ENCODE results near the gene TPRX2.
"Not testable (repeated sequence)": the region's sequence is repeated elsewhere in the genome, so short reads cannot be mapped to it uniquely, and the experiment has no call there.

TPRX2 gene

DNA sequence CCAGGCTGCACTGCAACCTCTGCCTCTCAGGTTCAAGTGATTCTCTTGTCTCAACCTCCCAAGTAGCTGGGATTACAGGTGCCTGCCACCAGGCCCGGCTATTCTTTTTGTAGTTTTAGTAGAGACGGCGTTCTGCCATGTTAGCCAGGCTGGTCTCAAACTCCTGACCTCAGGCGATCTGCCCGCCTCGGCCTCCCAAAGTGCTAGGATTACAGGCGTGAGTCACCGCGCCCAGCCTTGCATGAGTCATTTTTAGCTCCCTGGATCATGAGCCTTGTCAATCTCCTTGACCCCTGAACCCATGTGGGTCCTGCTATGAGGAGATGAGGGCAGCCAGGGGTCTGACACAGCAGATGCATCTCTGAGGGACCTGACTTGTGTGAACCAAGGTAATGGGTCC lies 804 bp upstream of the TPRX2 start:
- not testable (repeated sequence) for H3K9ac ChIP-seq (ENCODE audit: low read length in 5 of 5); H3K36me3 ChIP-seq (ENCODE audit: control insufficient read depth in 5 of 5, insufficient read depth in 5 of 5, low read length in 5 of 5); H3K27ac ChIP-seq (ENCODE audit: low read depth, low read length); H3K27me3 ChIP-seq (ENCODE audit: control insufficient read depth in 5 of 5, insufficient read depth in 4 of 5, low read length in 5 of 5); H3K4me1 ChIP-seq (ENCODE audit: control insufficient read depth in 5 of 5, insufficient read depth in 5 of 5, low read length in 5 of 5); H3K4me3 ChIP-seq (ENCODE audit: low read depth in 1 of 5, low read length in 5 of 5); H3K9me3 ChIP-seq (ENCODE audit: control insufficient read depth in 5 of 5, low read length in 5 of 5)

DNA sequence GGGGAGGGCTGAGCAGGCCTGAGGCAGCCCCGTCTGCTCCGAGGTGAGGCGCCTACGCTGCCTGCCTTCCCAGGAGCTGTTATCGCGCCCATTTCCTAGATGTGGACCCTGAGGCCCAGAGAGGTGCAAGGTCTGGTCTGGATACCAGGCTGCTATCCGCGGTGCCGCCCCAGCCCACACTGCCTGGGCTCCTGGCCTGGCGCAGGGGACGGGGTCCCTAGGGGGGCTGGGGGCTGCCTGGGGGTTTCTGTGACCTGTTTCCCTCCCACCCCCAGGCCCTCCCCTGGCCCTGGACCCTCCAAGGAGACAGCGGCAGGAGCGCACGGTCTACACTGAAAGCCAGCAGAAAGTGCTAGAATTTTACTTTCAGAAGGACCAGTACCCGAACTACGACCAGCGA lies 803 bp downstream of the TPRX2 start:
- not testable (repeated sequence) for H3K9me3 ChIP-seq (ENCODE audit: control insufficient read depth in 5 of 5, low read length in 5 of 5); H3K9ac ChIP-seq (ENCODE audit: low read length in 5 of 5); H3K27ac ChIP-seq (ENCODE audit: low read depth, low read length); H3K36me3 ChIP-seq (ENCODE audit: control insufficient read depth in 5 of 5, insufficient read depth in 5 of 5, low read length in 5 of 5); H3K27me3 ChIP-seq (ENCODE audit: control insufficient read depth in 5 of 5, insufficient read depth in 4 of 5, low read length in 5 of 5); H3K4me3 ChIP-seq (ENCODE audit: low read depth in 1 of 5, low read length in 5 of 5); H3K4me1 ChIP-seq (ENCODE audit: control insufficient read depth in 5 of 5, insufficient read depth in 5 of 5, low read length in 5 of 5)

DNA sequence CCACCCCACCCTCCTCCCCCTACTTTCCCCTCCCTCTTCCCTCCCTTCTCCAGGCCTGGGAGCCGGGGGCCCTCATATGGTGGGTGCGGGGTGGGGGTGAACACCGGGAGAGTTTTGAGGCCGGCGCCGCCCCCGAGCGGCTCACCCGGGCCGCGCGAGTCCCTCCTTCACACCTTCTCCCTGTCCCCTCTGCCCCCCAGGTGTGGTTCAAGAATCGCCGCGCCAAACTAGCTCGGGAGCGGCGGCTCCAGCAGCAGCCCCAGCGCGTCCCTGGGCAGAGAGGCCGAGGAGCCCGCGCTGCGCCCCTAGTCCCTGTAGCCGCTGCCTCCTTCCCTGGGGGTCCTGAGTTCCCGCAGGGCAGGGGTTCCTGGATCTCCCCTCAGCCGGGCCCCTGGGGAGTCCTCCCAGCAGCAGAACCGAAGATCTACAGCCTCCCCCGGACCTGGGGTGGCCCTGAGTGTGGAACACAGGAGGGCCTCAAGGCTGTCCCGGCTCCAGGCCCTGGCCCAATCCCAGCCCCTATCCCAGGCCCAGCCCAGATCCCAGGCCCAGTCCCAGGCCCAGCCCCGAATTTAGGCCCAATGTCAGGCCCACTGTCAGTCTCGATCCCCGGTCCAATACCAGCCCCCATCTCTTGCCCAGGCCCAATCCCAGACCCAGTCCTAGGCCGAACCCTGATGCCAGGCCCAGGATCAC lies 1.7 kb downstream of the TPRX2 start:
- Histone ChIP-seq H3K9ac (ENCODE audit: low read length in 5 of 5) (no peak overlapping the region), H3K4me1 (ENCODE audit: control insufficient read depth in 5 of 5, insufficient read depth in 5 of 5, low read length in 5 of 5) (no peaks in the 10 kb centered on the region), H3K27ac (ENCODE audit: low read depth, low read length) (no peak overlapping the region), H3K36me3 (ENCODE audit: control insufficient read depth in 5 of 5, insufficient read depth in 5 of 5, low read length in 5 of 5) (no peaks in the 10 kb centered on the region), H3K4me3 (ENCODE audit: low read depth in 1 of 5, low read length in 5 of 5) (no peak overlapping the region), H3K27me3 (ENCODE audit: control insufficient read depth in 5 of 5, insufficient read depth in 4 of 5, low read length in 5 of 5) (peaks cover 0 to 5% (median 4%) of the 10 kb centered on the region in 5 donors), H3K9me3 (ENCODE audit: control insufficient read depth in 5 of 5, low read length in 5 of 5) (peaks cover 0 to 4% (median 2%) of the 10 kb centered on the region in 5 donors)

DNA sequence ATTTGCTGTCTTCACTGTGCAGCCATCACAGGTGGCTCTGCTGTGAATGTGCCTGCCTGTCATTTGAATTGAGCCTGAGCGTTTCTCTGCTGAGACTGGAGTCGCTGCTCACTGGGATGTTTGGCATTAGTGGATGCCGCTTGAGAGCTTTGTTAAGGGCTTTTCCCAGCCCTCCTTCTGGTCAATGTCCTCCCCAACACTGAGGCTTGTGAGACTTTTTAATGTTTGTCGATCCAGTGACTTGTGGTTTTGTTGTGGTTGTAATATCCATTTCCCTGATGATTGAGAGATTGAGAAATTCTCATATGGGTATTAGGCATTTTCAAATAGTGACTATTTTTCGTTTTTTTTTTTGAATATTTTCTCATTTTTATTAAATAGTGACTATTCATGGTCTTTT lies 2.6 kb downstream of the TPRX2 start:
- no peak overlapping the region for H3K27ac ChIP-seq (ENCODE audit: low read depth, low read length)
- H3K4me1 ChIP-seq (ENCODE audit: control insufficient read depth in 5 of 5, insufficient read depth in 5 of 5, low read length in 5 of 5): no peaks in the 10 kb centered on the region
- H3K36me3 ChIP-seq (ENCODE audit: control insufficient read depth in 5 of 5, insufficient read depth in 5 of 5, low read length in 5 of 5): no peaks in the 10 kb centered on the region
- H3K9me3 ChIP-seq (ENCODE audit: control insufficient read depth in 5 of 5, low read length in 5 of 5): peaks cover 0 to 4% (median 2%) of the 10 kb centered on the region in 5 donors
- H3K27me3 ChIP-seq (ENCODE audit: control insufficient read depth in 5 of 5, insufficient read depth in 4 of 5, low read length in 5 of 5): peaks cover 0 to 5% (median 4%) of the 10 kb centered on the region in 5 donors
- no peak overlapping the region for H3K4me3 ChIP-seq (ENCODE audit: low read depth in 1 of 5, low read length in 5 of 5)
- no peak overlapping the region for H3K9ac ChIP-seq (ENCODE audit: low read length in 5 of 5)

GRCh38 chr19:47863514-47863936 lies 4.5 kb downstream of the TPRX2 start:
- no peak overlapping the region for H3K27ac ChIP-seq (ENCODE audit: low read depth, low read length)

DNA sequence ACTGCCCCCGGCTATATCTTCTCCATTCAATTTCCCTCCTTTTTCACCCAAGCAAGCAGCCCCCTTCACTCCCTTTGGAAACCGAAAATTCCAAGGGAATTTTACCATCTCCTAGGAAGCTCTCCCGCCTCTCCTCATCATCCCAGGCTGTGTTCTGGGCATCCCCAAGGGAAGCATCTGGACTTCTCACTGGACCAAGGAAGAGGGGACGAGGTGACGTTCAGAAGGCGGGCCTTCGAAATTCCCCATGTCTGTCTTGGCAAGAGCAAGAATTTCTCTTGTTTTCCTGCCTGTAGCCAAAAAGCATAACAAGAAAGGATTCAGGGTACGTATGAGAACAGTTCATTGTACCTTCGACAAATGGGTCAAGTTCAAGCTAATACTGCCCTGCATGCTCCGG lies 6.1 kb downstream of the TPRX2 start:
- no peaks in the 10 kb centered on the region for H3K27me3 ChIP-seq (ENCODE audit: control insufficient read depth in 5 of 5, insufficient read depth in 4 of 5, low read length in 5 of 5)
- H3K9ac ChIP-seq (ENCODE audit: low read length in 5 of 5): no peak overlapping the region
- no peak overlapping the region for H3K27ac ChIP-seq (ENCODE audit: low read depth, low read length)
- H3K9me3 ChIP-seq (ENCODE audit: control insufficient read depth in 5 of 5, low read length in 5 of 5): peaks cover 0 to 4% (median 2%) of the 10 kb centered on the region in 5 donors
- H3K36me3 ChIP-seq (ENCODE audit: control insufficient read depth in 5 of 5, insufficient read depth in 5 of 5, low read length in 5 of 5): no peaks in the 10 kb centered on the region
- H3K4me1 ChIP-seq (ENCODE audit: control insufficient read depth in 5 of 5, insufficient read depth in 5 of 5, low read length in 5 of 5): no peaks in the 10 kb centered on the region
- H3K4me3 ChIP-seq (ENCODE audit: low read depth in 1 of 5, low read length in 5 of 5): no peak overlapping the region

More at GRCh38 chr19:47863514-47863936, 4.5 kb downstream of the TPRX2 start:
- no peaks in the 10 kb centered on the region for H3K36me3 ChIP-seq (ENCODE audit: control insufficient read depth in 5 of 5, insufficient read depth in 5 of 5, low read length in 5 of 5)
- H3K4me1 ChIP-seq (ENCODE audit: control insufficient read depth in 5 of 5, insufficient read depth in 5 of 5, low read length in 5 of 5): no peaks in the 10 kb centered on the region
- no peak overlapping the region for H3K4me3 ChIP-seq (ENCODE audit: low read depth in 1 of 5, low read length in 5 of 5)
- peaks cover 0 to 4% (median 2%) of the 10 kb centered on the region in 5 donors for H3K9me3 ChIP-seq (ENCODE audit: control insufficient read depth in 5 of 5, low read length in 5 of 5)
- no peak overlapping the region for H3K9ac ChIP-seq (ENCODE audit: low read length in 5 of 5)
- H3K27me3 ChIP-seq (ENCODE audit: control insufficient read depth in 5 of 5, insufficient read depth in 4 of 5, low read length in 5 of 5): peaks cover 0 to 4% (median 2%) of the 10 kb centered on the region in 5 donors

- no peaks in the 10 kb centered on the region for H3K9me3 ChIP-seq (ENCODE audit: control insufficient read depth in 5 of 5, low read length in 5 of 5)
- H3K27ac ChIP-seq (ENCODE audit: low read depth, low read length): no peak overlapping the region
- H3K9ac ChIP-seq (ENCODE audit: low read length in 5 of 5): no peak overlapping the region
- H3K36me3 ChIP-seq (ENCODE audit: control insufficient read depth in 5 of 5, insufficient read depth in 5 of 5, low read length in 5 of 5): no peaks in the 10 kb centered on the region
- H3K4me3 ChIP-seq (ENCODE audit: low read depth in 1 of 5, low read length in 5 of 5): no peak overlapping the region
- no peaks in the 10 kb centered on the region for H3K4me1 ChIP-seq (ENCODE audit: control insufficient read depth in 5 of 5, insufficient read depth in 5 of 5, low read length in 5 of 5)
- peaks cover 2 to 9% (median 6%) of the 10 kb centered on the region in 5 donors for H3K27me3 ChIP-seq (ENCODE audit: control insufficient read depth in 5 of 5, insufficient read depth in 4 of 5, low read length in 5 of 5)
Observed at GRCh38 chr19:47878906-47879305, 19.9 kb downstream of the TPRX2 start.

- H3K27ac ChIP-seq (ENCODE audit: low read depth, low read length); H3K36me3 ChIP-seq (ENCODE audit: control insufficient read depth in 5 of 5, insufficient read depth in 5 of 5, low read length in 5 of 5); H3K9ac ChIP-seq (ENCODE audit: low read length in 5 of 5): not testable (repeated sequence)
Observed at GRCh38 chr19:47879385-47879784, 20.4 kb downstream of the TPRX2 start.

GRCh38 chr19:47881757-47882156 lies 22.7 kb downstream of the TPRX2 start:
- Histone ChIP-seq H3K9me3 (ENCODE audit: control insufficient read depth in 5 of 5, low read length in 5 of 5) (no peaks in the 10 kb centered on the region), H3K4me1 (ENCODE audit: control insufficient read depth in 5 of 5, insufficient read depth in 5 of 5, low read length in 5 of 5) (peaks cover 0 to 4% (median 0%) of the 10 kb centered on the region in 5 donors), H3K27me3 (ENCODE audit: control insufficient read depth in 5 of 5, insufficient read depth in 4 of 5, low read length in 5 of 5) (peaks cover 0 to 6% (median 0%) of the 10 kb centered on the region in 5 donors), H3K4me3 (ENCODE audit: low read depth in 1 of 5, low read length in 5 of 5) (no peak overlapping the region), H3K9ac (ENCODE audit: low read length in 5 of 5) (no peak overlapping the region), H3K36me3 (ENCODE audit: control insufficient read depth in 5 of 5, insufficient read depth in 5 of 5, low read length in 5 of 5) (no peaks in the 10 kb centered on the region), H3K27ac (ENCODE audit: low read depth, low read length) (no peak overlapping the region)

More at GRCh38 chr19:47879385-47879784, 20.4 kb downstream of the TPRX2 start:
- not testable (repeated sequence) for H3K4me1 ChIP-seq (ENCODE audit: control insufficient read depth in 5 of 5, insufficient read depth in 5 of 5, low read length in 5 of 5); H3K27me3 ChIP-seq (ENCODE audit: control insufficient read depth in 5 of 5, insufficient read depth in 4 of 5, low read length in 5 of 5); H3K9me3 ChIP-seq (ENCODE audit: control insufficient read depth in 5 of 5, low read length in 5 of 5); H3K4me3 ChIP-seq (ENCODE audit: low read depth in 1 of 5, low read length in 5 of 5)

DNA sequence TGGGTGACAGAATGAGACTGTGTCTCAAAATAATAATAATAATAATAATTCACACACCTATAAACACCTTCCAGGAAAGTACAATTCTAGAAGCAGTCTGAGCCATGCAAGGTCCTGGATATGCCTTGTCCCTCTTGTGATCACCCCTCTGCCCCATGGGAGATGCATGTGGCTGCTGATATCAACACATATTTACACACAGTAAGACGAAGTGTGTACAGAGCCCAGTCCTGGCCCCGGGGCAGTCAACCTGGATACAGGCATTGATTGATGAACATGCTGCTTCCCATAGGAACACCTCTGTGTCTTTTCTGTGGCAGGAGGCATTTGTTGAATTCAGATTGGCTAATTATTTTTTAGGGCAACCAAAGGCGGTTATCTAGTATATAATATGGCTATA lies 23.9 kb downstream of the TPRX2 start:
- peaks cover 0 to 4% (median 0%) of the 10 kb centered on the region in 5 donors for H3K4me1 ChIP-seq (ENCODE audit: control insufficient read depth in 5 of 5, insufficient read depth in 5 of 5, low read length in 5 of 5)
- peaks cover 0 to 6% (median 0%) of the 10 kb centered on the region in 5 donors for H3K27me3 ChIP-seq (ENCODE audit: control insufficient read depth in 5 of 5, insufficient read depth in 4 of 5, low read length in 5 of 5)
- H3K36me3 ChIP-seq (ENCODE audit: control insufficient read depth in 5 of 5, insufficient read depth in 5 of 5, low read length in 5 of 5): no peaks in the 10 kb centered on the region
- no peak overlapping the region for H3K9ac ChIP-seq (ENCODE audit: low read length in 5 of 5)
- no peak overlapping the region for H3K27ac ChIP-seq (ENCODE audit: low read depth, low read length)
- no peaks in the 10 kb centered on the region for H3K9me3 ChIP-seq (ENCODE audit: control insufficient read depth in 5 of 5, low read length in 5 of 5)
- H3K4me3 ChIP-seq (ENCODE audit: low read depth in 1 of 5, low read length in 5 of 5): no peak overlapping the region

All from subcutaneous abdominal adipose tissue (tissue), 5 donors.